ENCODE data around the gene GDI2.

The GDI2 gene

GRCh38 chr10:5720182-5720581, 93.1 kb downstream of the GDI2 start:
- Histone ChIP-seq H3K36me3 (ENCODE audit: control insufficient read depth, insufficient read depth, low read length) (no peaks in the 10 kb centered on the region), H3K27me3 (replicated peaks; ENCODE audit: control insufficient read depth, insufficient read depth, low read length) (no peaks in the 10 kb centered on the region), H3K4me3 (replicated peaks; ENCODE audit: low read depth, low read length) (no peak overlapping the region)
- TF ChIP-seq CTCF (IDR thresholded peaks at IDR 0.05; ENCODE audit: insufficient read depth, low read length, poor library complexity, severe bottlenecking), result no peak
- DNase-seq (ENCODE audit: extremely low read depth, insufficient read length), result no peak

GRCh38 chr10:5719546-5719945, 93.7 kb downstream of the GDI2 start:
- H3K4me3 ChIP-seq (replicated peaks; ENCODE audit: low read depth, low read length), result no peak overlapping the region
- DNase-seq (ENCODE audit: extremely low read depth, insufficient read length), result no peak
- H3K27me3 ChIP-seq (replicated peaks; ENCODE audit: control insufficient read depth, insufficient read depth, low read length), result no peaks in the 10 kb centered on the region
- no peak for TF ChIP-seq CTCF (IDR thresholded peaks at IDR 0.05; ENCODE audit: insufficient read depth, low read length, poor library complexity, severe bottlenecking)
- H3K36me3 ChIP-seq (ENCODE audit: control insufficient read depth, insufficient read depth, low read length), result no peaks in the 10 kb centered on the region

Data from GM06990 (cell line).